Mesendoderm (in vitro differentiated cells): Measurements from ENCODE around the gene NCOR1.

Experiments used
- DNase-seq: peaks from one replicate; pipeline ENCODE4 v3.0.0; 2013
- H2AK5ac ChIP-seq: 2 replicates; pipeline ENCODE4 v1.6.1; 2013; ENCODE audit warnings: low read length, inconsistent platforms
- H2BK120ac ChIP-seq: 2 replicates; pipeline ENCODE4 v1.6.1; 2013; ENCODE audit warnings: low read depth, mild to moderate bottlenecking, low read length, moderate library complexity, mixed read lengths
- H2BK15ac ChIP-seq: replicated peaks from 2 replicates; pipeline ENCODE4 v1.6.1; 2013; ENCODE audit warnings: low read depth, mild to moderate bottlenecking, moderate library complexity
- H2BK5ac ChIP-seq: 2 replicates; pipeline ENCODE4 v1.6.1; 2013; ENCODE audit warnings: low read length, inconsistent platforms
- H3K18ac ChIP-seq: 2 replicates; pipeline ENCODE4 v1.6.1; 2013; ENCODE audit warnings: mild to moderate bottlenecking, low read length, mixed read lengths
- H3K23ac ChIP-seq: one replicate; pipeline ENCODE4 v1.6.1; 2013; ENCODE audit warnings: low read length
- H3K27ac ChIP-seq: 2 replicates; pipeline ENCODE4 v1.5.1; 2013; ENCODE audit warnings: low read depth, mild to moderate bottlenecking, inconsistent platforms, low read length, moderate library complexity
- H3K27me3 ChIP-seq: 2 replicates; pipeline ENCODE4 v1.6.1; 2013; ENCODE audit warnings: low read length, control low read depth, mild to moderate bottlenecking, inconsistent platforms; ENCODE audit not compliant: insufficient read depth, poor library complexity
- H3K36me3 ChIP-seq: 2 replicates; pipeline ENCODE4 v1.6.1; 2013; ENCODE audit warnings: low read length, inconsistent platforms; ENCODE audit not compliant: control insufficient read depth, insufficient read depth
- H3K4ac ChIP-seq: one replicate; pipeline ENCODE4 v1.6.1; 2013; ENCODE audit warnings: low read depth, mild to moderate bottlenecking, low read length, moderate library complexity
- H3K4me1 ChIP-seq: 2 replicates; pipeline ENCODE4 v1.6.1; 2013; ENCODE audit warnings: low read depth, low read length, inconsistent platforms; ENCODE audit not compliant: control insufficient read depth
- H3K4me2 ChIP-seq: 2 replicates; pipeline ENCODE4 v1.6.1; 2013; ENCODE audit warnings: low read length
- H3K4me3 ChIP-seq: 2 replicates; pipeline ENCODE4 v1.5.1; 2013; ENCODE audit warnings: mild to moderate bottlenecking, low read length
- H3K56ac ChIP-seq: one replicate; pipeline ENCODE4 v1.6.1; 2013; ENCODE audit warnings: low read length
- H3K79me1 ChIP-seq: 2 replicates; pipeline ENCODE4 v1.6.1; 2013; ENCODE audit warnings: low read length, inconsistent platforms
- H3K79me2 ChIP-seq: 2 replicates; pipeline ENCODE4 v1.6.1; 2013; ENCODE audit warnings: mild to moderate bottlenecking, low read length; ENCODE audit not compliant: control insufficient read depth, insufficient read depth
- H3K9ac ChIP-seq: 2 replicates; pipeline ENCODE4 v1.6.1; 2013; ENCODE audit warnings: low read length, inconsistent platforms
- H4K5ac ChIP-seq: one replicate; pipeline ENCODE4 v1.6.1; 2013; ENCODE audit warnings: low read length
- H4K8ac ChIP-seq: one replicate; pipeline ENCODE4 v1.6.1; 2013; ENCODE audit warnings: low read depth, mild to moderate bottlenecking, control low read depth, low read length, moderate library complexity
- WGBS: extraction: QIAGEN DNeasy Blood & Tissue Kit; methylation state at CpG from one replicate; pipeline ENCODE4 v1.1.7; 2013; ENCODE audit warnings: low lambda C conversion rate, missing lambda C conversion rate; ENCODE audit not compliant: insufficient coverage; ENCODE audit errors: extremely low coverage; 5-methylcytosine and 5-hydroxymethylcytosine counted together

Gene NCOR1

GRCh38 chr17:16026895-16027294, 188.4 kb downstream of the NCOR1 start:
- H4K8ac ChIP-seq, result no peak overlapping the region
- H3K4me2 ChIP-seq, result no peak overlapping the region
- H2AK5ac ChIP-seq, result no peak overlapping the region
- H2BK120ac ChIP-seq, result no peak overlapping the region
- no peak overlapping the region for H2BK5ac ChIP-seq
- no peak overlapping the region for H3K27ac ChIP-seq
- H2BK15ac ChIP-seq, result no peak overlapping the region
- no peak overlapping the region for H3K4ac ChIP-seq
- H4K5ac ChIP-seq, result no peak overlapping the region
- H3K79me1 ChIP-seq, result no peaks in the 10 kb centered on the region
- no peak overlapping the region for H3K18ac ChIP-seq
- peaks cover 1% of the 10 kb centered on the region for H3K79me2 ChIP-seq
- no CpG with 5 or more reads among the region's 5 CpGs for WGBS
- H3K36me3 ChIP-seq, result peaks cover 9% of the 10 kb centered on the region
- peaks cover 2% of the 10 kb centered on the region for H3K4me1 ChIP-seq
- DNase-seq, result no peak
- H3K23ac ChIP-seq, result no peak overlapping the region
- H3K27me3 ChIP-seq, result no peaks in the 10 kb centered on the region
- no peak overlapping the region for H3K9ac ChIP-seq
- H3K4me3 ChIP-seq, result no peak overlapping the region
- no peak overlapping the region for H3K56ac ChIP-seq

- H3K79me1 ChIP-seq, result no peaks in the 10 kb centered on the region
- no peak overlapping the region for H3K56ac ChIP-seq
- no peak overlapping the region for H2BK15ac ChIP-seq
- H3K4me3 ChIP-seq, result no peak overlapping the region
- peaks cover 9% of the 10 kb centered on the region for H3K36me3 ChIP-seq
- no peak overlapping the region for H2BK5ac ChIP-seq
- no peak overlapping the region for H4K8ac ChIP-seq
- H4K5ac ChIP-seq, result no peak overlapping the region
- WGBS, result no CpG with 5 or more reads among the region's 1 CpG
- peaks cover 2% of the 10 kb centered on the region for H3K4me1 ChIP-seq
- H2AK5ac ChIP-seq, result no peak overlapping the region
- H3K9ac ChIP-seq, result no peak overlapping the region
- no peak overlapping the region for H3K4ac ChIP-seq
- H3K27me3 ChIP-seq, result no peaks in the 10 kb centered on the region
- no peak overlapping the region for H3K27ac ChIP-seq
- DNase-seq, result no peak
- H3K18ac ChIP-seq, result no peak overlapping the region
- H3K79me2 ChIP-seq, result peaks cover 7% of the 10 kb centered on the region
- H3K23ac ChIP-seq, result no peak overlapping the region
- no peak overlapping the region for H2BK120ac ChIP-seq
- H3K4me2 ChIP-seq, result no peak overlapping the region
Observed at GRCh38 chr17:16025202-16025601, 190.1 kb downstream of the NCOR1 start.

- no peak overlapping the region for H3K4me2 ChIP-seq
- no peak overlapping the region for H2BK15ac ChIP-seq
- no peak for DNase-seq
- no peak overlapping the region for H3K4me3 ChIP-seq
- no peak overlapping the region for H3K27ac ChIP-seq
- H4K5ac ChIP-seq, result no peak overlapping the region
- no peaks in the 10 kb centered on the region for H3K79me1 ChIP-seq
- H3K9ac ChIP-seq, result no peak overlapping the region
- H3K4me1 ChIP-seq, result peaks cover 2% of the 10 kb centered on the region
- H3K36me3 ChIP-seq, result peaks cover 5% of the 10 kb centered on the region
- no peak overlapping the region for H3K4ac ChIP-seq
- no peak overlapping the region for H2BK120ac ChIP-seq
- H3K27me3 ChIP-seq, result no peaks in the 10 kb centered on the region
- no peak overlapping the region for H4K8ac ChIP-seq
- peaks cover 7% of the 10 kb centered on the region for H3K79me2 ChIP-seq
- no peak overlapping the region for H2BK5ac ChIP-seq
- no peak overlapping the region for H2AK5ac ChIP-seq
- no peak overlapping the region for H3K56ac ChIP-seq
- H3K18ac ChIP-seq, result no peak overlapping the region
- WGBS, result no CpG with 5 or more reads among the region's 4 CpGs
- H3K23ac ChIP-seq, result no peak overlapping the region
Observed at GRCh38 chr17:16023881-16024280, 191.5 kb downstream of the NCOR1 start.

GRCh38 chr17:16019347-16019746, 196.0 kb downstream of the NCOR1 start:
- H3K79me2 ChIP-seq, result peaks cover 7% of the 10 kb centered on the region
- no peak overlapping the region for H2BK5ac ChIP-seq
- no peak overlapping the region for H2AK5ac ChIP-seq
- no peak overlapping the region for H3K23ac ChIP-seq
- no peak overlapping the region for H3K4me3 ChIP-seq
- H2BK120ac ChIP-seq, result no peak overlapping the region
- no peaks in the 10 kb centered on the region for H3K4me1 ChIP-seq
- H2BK15ac ChIP-seq, result no peak overlapping the region
- no peak overlapping the region for H3K4me2 ChIP-seq
- no peak overlapping the region for H4K5ac ChIP-seq
- no peak overlapping the region for H3K56ac ChIP-seq
- WGBS, result no CpG with 5 or more reads among the region's 1 CpG
- H3K36me3 ChIP-seq, result no peaks in the 10 kb centered on the region
- no peak for DNase-seq
- H3K9ac ChIP-seq, result no peak overlapping the region
- H3K4ac ChIP-seq, result no peak overlapping the region
- no peak overlapping the region for H4K8ac ChIP-seq
- no peaks in the 10 kb centered on the region for H3K79me1 ChIP-seq
- H3K27ac ChIP-seq, result no peak overlapping the region
- no peak overlapping the region for H3K18ac ChIP-seq
- H3K27me3 ChIP-seq, result no peaks in the 10 kb centered on the region

- Histone ChIP-seq H3K9ac (no peak overlapping the region), H3K4me3 (no peak overlapping the region), H4K8ac (no peak overlapping the region), H3K4me2 (no peak overlapping the region), H2BK15ac (no peak overlapping the region), H2AK5ac (no peak overlapping the region), H3K27ac (no peak overlapping the region), H3K79me1 (peaks cover 2% of the 10 kb centered on the region), H2BK5ac (no peak overlapping the region), H4K5ac (no peak overlapping the region), H2BK120ac (no peak overlapping the region), H3K56ac (no peak overlapping the region), H3K23ac (no peak overlapping the region), H3K4me1 (no peaks in the 10 kb centered on the region), H3K4ac (no peak overlapping the region), H3K27me3 (no peaks in the 10 kb centered on the region), H3K36me3 (peaks cover 2% of the 10 kb centered on the region), H3K79me2 (peaks cover 2% of the 10 kb centered on the region), H3K18ac (no peak overlapping the region)
- WGBS, result no CpG with 5 or more reads among the region's 3 CpGs
- peak; percentile 45 for DNase-seq
Observed at GRCh38 chr17:16013943-16014407, 201.4 kb downstream of the NCOR1 start.

DNA sequence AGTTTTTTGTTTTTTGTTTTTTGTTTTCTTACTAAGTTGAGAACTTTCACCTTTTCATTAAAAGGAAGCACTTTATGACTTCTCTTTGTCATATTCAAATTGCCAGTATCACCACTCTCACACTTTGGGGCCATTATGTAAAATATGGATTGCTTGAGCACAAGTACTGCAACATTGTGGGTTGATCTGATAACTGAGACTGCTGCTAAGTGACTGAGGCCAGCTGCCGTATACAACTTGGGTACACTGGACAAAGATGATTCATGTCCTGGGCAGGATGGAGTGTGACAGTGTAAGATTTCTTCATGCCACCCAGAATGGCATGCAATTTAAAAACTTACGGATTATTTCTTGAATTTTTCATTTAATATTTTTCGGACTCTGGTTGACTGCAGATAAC, 207.9 kb downstream of the NCOR1 start:
- H2BK5ac ChIP-seq, result no peak overlapping the region
- no peak overlapping the region for H2BK120ac ChIP-seq
- no peaks in the 10 kb centered on the region for H3K27me3 ChIP-seq
- H4K8ac ChIP-seq, result no peak overlapping the region
- no peak overlapping the region for H3K27ac ChIP-seq
- H3K4me2 ChIP-seq, result no peak overlapping the region
- H3K36me3 ChIP-seq, result peaks cover 7% of the 10 kb centered on the region
- H3K4me1 ChIP-seq, result no peaks in the 10 kb centered on the region
- H3K4ac ChIP-seq, result no peak overlapping the region
- no peak overlapping the region for H4K5ac ChIP-seq
- H3K56ac ChIP-seq, result no peak overlapping the region
- H3K79me1 ChIP-seq, result peaks cover 4% of the 10 kb centered on the region
- no peak overlapping the region for H2BK15ac ChIP-seq
- no peak overlapping the region for H2AK5ac ChIP-seq
- no peak for DNase-seq
- WGBS, result no CpG with 5 or more reads among the region's 3 CpGs
- no peak overlapping the region for H3K9ac ChIP-seq
- no peak overlapping the region for H3K23ac ChIP-seq
- no peak overlapping the region for H3K18ac ChIP-seq
- H3K4me3 ChIP-seq, result no peak overlapping the region
- H3K79me2 ChIP-seq, result no peaks in the 10 kb centered on the region
